Cardiac septum (tissue), 1 donor: ENCODE results near the gene PRDX3. TPM values are rescaled to one million over a fixed set of nuclear protein-coding genes. Genes with fewer than 3 reads are reported as not detected.

Experiments used
- DNase-seq: peaks from one replicate; pipeline ENCODE4 v3.0.0-alpha.2; 2020; ENCODE audit warnings: low spot score
- intact Hi-C: fragments of 100-400 bp; cut with DNase I; formaldehyde crosslinking; loops from one replicate; pipeline ENCODE4 v1.14.0; 2022
- long read RNA-seq: library from polyadenylated mRNA; unstranded; transcript quantifications from one replicate; pipeline ENCODE4 v2.0.0, GENCODE V29; 2021
- total RNA-seq: library from RNA; stranded (reverse); fragmentation: NEBNext Ultra II Directional; extraction: Animal tissue kit (Norgen Biotek cat#: 25700); gene quantifications from one replicate; pipeline ENCODE4 v1.2.1, GENCODE V29; 2021
- donor health status: DM: no; HTN: no; CAD: no.

The PRDX3 gene
- total RNA-seq, result 220 TPM
- long read RNA-seq, transcript PRDX3-201 (7 exons, 1,591 nt), result major isoform, 724 of 742 reads
- long read RNA-seq, partial matches to known transcripts, result 10 of 742 reads
- long read RNA-seq, other reads (novel, unspliced or antisense), result 7 of 742 reads

DNA sequence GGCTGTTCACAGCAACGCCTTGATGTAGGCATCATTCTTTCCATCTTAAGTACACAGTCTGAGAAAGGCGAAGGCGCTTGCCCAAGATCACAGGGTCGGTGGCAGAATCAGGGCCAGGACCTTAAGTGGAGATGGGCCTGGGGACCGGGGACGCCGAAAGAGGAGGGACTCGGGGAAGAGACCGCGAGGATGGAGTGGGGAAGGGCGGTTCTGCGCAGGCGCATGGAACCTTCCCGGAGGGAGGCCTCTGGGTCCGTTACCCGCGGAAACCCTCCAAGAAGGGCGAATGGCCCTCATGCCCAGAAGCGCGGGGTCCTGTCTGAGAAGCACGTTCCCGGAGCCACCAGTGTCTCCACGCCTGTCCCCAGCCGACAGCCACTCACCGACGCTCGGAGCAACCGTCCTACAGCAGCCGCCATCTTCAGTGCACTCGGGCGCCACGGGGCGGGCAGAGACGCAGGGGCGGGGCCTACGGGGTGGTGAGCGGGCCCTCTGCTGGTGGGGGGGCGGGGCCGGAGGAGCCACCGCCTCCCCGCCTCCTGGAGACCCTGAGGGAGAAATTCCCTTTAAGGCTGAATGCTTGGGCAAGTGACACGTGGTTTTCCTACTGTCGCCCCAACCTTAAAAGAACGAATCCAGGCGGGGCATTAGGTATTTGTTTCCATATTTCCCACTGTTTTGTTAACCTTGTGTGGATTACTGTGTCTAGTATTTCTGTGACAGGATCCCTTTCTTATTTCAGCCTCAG is at the start of gene PRDX3:
TSS of gene PRDX3 (minus strand) at position 441 of the 748 bp plus-strand sequence. CDS start at position 419, 22 bp downstream.
- intact Hi-C loops, result loop anchor here (2.0 kb wide), 1 partner anchor 14 kb away; the partner anchor contains the start of gene SFXN4
- peak; percentile 96 for DNase-seq

DNA sequence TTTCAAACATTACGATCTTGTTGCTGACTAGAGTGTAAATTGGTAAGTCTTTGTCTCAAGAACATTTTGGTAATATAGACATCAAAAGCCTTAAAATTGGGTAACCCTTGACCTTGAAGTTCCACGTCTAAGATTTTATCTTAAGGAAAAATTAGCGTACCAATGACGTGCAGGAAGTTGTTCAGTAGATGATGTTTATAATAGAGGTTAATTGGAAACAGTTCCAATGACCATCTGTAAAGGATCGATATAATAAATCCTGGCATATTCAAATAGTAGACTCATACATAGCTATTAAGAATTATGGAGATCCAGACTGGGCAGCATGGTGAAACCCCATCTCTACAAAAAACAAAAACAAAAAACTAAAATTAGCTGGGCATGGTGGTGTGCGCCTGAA is 49.2 kb upstream of the PRDX3 start:
- DNase-seq, result no peak
- intact Hi-C loops, result no loop called here

DNA sequence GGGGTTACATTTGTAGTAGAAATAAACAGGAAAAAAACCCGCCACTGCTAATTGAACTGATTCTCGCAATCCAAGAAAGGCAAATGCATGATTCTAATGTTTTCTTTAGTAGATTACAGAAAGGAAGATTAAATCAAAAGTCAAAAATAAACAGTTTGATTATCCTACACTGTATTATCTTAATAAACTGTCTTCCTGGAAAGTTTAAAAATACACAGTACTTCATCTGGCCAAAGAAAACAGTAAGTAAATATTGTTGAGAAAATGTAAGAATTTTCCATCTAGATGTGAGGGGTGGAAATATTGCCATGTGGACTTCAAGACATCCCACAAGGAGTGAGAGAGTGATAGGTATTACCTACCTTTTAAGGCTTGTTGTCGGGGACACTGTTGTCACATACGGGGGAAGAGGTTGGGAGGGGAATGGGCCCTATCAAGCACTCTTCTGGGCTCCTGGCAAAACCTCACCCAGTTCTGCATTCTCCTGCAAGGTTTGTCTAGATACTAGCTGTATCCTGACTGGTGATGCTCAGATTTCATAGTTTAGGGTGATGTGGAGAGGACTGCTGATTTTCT is 46.6 kb upstream of the PRDX3 start:
- intact Hi-C loops, result no loop called here
- no peak for DNase-seq

DNA sequence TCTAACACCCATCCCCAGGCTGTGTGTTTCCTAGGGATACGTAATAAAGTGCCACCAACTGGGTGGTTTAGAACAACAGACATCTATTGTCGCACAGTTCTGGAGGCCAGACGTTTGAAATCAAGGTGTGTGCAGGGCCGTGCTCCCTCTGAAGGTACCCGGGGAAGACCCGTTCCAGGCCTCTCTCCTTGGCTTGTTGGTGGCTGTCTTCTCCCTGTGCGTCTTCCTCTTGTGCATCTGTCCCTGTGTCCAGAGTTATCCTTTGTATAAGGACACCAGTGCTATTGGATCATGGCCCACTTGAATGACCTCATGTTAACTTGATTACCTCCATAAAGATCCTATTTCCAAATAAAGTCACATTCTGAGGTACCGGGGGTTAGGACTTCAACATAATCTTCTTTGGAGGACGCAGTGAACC is 44.4 kb upstream of the PRDX3 start:
- no peak for DNase-seq
- intact Hi-C loops, result no loop called here

DNA sequence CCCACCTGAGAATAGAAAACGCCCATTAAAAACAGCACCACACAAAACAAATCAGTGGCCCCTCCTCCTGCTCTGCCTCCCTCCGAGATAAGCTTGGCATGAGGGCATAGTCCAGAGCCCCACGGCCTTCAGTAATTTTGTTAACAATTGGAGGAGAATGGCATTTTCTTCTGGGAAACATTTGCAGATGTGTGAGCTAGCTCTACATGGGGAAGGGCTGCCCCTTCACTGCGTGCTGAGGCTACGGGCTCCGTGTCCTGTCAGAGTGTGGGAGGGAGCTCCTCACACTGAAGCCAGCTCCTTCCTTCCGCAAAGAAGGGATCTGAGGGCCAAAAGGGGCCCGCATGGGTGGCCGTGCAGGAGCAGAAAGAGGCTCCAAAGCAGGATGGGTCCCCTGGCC is 43.9 kb upstream of the PRDX3 start:
- intact Hi-C loops, result no loop called here
- no peak for DNase-seq

DNA sequence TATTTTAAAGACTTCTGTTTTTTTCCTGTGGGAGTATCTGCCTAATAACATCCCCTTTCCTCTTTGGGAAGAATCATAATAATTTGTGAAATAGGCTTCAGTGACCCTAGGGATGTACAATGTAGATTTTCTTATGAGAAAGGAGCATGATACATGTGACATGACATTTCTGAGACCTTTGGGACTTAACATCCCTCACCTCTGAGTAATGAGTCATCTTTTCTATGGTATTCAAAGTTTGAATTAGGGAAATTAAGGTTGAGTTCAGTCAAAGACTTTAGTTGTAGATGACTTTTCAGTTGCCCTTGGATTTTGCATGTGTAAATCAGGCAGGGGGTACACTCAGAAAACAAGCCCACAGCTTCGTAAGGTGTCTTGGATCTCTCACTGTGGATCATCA is 43.1 kb upstream of the PRDX3 start:
- intact Hi-C loops, result no loop called here
- no peak for DNase-seq

DNA sequence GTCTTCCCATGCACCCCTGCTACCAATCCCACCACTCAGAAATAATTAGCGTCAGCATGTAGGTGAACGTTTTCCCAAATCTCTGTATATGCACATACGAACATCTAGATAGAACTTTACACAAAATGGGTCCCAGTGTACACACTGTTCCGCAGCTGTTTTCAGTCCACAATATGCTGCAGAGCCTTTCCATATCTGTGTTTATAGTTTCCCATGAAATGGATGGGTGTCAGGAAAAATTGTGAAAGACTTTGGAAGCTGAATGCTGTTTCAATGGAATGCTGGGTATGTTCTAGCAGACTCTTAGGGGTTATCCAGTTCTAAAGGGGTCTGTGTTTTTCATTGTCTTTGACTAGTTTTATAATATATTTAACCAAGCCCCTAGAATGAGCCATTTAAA is 42.6 kb upstream of the PRDX3 start:
- DNase-seq, result no peak
- intact Hi-C loops, result no loop called here

DNA sequence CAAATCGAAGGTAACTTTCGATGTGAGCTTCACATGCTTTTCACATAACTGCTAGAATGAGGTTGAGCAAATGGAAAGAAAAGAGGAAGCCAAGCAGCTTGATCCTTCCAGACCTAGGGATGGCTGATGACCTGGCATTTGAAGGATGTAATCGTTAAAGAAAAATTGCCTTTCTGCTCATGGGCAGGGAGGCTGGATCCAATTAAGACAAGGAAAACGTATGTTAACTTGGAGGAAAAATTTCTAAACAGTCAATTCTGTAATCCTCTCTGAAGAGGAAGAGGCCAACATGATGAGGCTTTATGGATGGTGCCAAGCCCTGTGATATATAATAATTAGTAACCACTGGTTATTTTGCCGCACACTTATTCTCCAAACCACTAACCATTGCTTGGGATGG is 41.3 kb upstream of the PRDX3 start:
- no peak for DNase-seq
- intact Hi-C loops, result no loop called here

DNA sequence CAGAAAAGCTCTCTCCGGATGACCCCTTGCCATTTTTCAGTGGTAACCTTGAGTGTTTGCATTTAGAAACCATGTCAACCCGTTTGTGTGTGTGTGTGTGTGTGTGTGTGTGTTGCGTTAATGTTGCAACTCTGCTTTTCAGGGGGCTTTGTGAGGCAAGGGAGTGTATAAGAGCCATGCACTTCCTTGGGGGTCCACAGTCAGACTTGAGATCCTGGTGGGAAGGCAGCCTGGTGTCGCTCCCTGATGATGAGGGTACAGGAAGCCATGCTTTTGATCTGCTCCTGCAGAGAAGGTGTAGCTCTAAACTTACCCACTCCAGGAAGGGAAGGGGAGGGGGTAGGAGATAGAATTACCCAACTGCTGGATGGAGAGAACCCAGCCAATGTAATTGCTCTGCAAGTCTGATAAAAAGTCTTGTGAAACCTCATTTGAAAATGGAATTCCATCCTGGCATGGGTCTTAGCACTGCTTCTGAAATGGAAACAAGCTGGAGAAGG is 39.4 kb upstream of the PRDX3 start:
- no peak for DNase-seq
- intact Hi-C loops, result no loop called here

DNA sequence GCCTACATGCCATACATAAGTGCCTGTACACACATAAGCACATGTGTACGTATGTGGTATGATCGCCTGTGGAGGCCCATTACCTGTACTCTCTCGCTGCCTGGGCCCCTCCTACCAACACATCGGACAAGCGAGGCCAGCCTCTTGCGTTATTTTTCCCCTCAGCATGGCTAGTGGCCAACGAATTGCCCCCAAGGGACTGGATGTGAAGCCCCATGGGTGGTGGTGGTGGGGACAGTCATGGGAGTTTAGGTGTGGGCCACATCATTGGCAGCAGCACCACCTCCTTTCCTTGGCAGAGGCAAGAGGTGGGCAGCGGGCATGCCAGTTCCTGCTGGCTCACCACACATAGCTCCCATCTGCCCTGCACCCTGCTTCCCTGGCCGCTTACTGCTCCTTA is 38.8 kb upstream of the PRDX3 start:
- intact Hi-C loops, result no loop called here
- no peak for DNase-seq

DNA sequence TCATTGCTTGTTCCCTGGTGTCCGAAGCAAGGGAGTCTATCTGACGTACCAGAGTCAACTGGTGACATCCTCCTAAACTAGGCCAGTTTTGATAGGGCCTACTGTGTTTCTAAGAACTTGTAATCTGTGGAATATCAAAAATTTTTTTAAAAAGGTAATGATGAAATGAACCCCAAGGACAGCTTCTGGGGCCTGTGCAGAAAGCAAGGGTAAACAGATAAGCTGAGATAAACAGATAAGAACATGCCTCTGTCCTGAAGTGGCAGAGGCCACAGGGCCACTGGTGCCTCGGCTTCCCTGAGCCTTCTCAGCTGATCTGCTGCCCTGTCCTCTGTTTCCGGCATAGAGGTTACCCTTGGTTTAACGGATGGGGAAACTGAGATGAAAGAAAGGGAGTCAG is 37.5 kb upstream of the PRDX3 start:
- no peak for DNase-seq
- intact Hi-C loops, result no loop called here

DNA sequence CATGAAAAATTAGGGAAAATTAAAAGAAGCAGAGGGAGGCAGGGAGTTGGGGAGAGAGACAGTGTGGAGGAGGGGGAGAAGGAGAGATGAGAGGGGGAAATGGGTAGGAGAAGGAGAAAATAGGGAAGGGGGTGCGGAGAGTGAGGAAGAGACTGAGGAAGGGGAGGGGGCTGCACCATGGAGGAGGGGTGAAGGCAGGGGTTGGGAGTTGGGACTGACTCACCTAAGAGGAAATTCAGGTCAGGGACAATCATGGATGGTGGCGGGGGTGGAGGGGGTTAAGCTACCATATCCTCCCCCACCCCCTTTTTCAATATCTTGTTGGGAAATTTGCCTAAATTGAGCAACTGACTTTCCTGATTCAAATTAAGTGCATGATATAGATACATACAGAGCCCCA is 36.8 kb upstream of the PRDX3 start:
- DNase-seq, result no peak
- intact Hi-C loops, result no loop called here

DNA sequence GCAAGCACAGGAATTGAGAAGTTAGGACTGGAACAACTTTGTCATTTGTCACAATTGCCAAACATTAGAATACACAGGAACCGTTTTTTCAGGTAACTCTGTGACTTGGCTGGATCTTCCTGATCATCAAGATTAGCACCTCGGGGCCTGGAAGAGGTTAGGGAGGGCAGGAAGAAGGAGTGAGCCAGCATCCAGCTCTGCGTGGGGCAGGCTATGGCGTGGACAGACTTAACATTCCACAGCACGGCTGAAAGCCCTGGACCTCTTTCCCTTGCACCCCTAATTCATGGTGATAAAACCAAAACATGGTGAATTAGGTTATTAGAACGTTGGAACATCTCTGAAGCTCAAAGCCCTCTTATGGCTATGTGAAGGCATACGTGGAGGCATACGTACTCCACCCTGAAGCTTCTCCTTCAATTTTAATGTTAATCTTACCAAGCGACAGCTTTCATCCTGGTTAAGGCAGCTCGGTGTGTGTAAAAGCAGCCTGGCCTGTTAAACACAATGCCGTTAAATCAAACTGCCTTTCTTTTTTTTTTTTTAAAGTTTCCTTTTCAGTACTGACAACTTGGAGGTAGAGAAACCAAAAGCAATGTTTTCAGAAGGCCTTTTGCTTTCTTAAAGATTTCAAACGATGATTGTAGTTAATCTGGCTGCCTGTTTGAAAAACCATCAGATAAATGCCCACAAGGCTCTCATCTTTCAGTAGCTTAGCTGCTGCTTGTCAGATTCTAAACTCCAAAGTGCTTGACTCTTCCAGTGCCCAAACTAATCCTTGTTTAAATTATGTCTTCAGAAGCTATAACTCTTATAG is 33.2 kb upstream of the PRDX3 start:
- intact Hi-C loops, result no loop called here
- no peak for DNase-seq

DNA sequence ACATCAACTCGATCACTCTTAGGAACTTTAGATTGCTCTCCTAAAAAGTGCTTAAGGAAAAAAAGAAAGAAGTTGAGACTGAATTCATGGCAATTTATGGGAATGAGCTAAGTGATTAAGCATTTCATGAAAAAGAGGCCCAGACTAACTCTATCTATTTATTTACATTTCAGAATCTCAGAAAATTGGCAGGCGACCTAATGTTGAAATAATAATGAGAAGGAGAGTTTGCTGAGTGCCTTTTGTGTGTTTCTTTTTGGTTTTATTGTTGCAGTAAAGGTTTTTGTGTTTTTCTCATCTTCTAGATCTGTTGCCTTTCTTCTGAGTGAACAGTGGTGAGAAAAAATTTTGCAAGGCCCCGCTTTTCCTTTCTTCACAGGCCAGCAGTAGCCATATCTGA is 32.6 kb upstream of the PRDX3 start:
- DNase-seq, result no peak
- intact Hi-C loops, result no loop called here

DNA sequence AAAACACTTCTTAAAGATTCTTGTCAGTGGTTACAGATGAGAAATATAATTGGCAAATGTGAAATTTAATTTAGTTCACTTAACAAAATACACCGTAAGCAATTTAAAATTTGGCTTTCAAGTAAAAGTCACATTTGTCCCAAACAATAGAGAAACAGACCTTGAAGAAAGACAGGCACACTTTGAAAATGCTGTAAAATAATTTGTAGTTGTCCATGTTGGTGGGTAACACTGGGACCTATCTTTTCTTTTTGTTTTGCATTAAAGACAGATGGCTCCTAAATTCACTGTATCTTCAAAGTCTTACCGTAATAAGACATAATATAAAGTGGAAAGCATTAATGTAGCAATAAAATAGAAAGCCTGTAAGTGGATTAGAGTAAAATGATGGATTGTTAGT is 32.0 kb upstream of the PRDX3 start:
- intact Hi-C loops, result no loop called here
- DNase-seq, result no peak

DNA sequence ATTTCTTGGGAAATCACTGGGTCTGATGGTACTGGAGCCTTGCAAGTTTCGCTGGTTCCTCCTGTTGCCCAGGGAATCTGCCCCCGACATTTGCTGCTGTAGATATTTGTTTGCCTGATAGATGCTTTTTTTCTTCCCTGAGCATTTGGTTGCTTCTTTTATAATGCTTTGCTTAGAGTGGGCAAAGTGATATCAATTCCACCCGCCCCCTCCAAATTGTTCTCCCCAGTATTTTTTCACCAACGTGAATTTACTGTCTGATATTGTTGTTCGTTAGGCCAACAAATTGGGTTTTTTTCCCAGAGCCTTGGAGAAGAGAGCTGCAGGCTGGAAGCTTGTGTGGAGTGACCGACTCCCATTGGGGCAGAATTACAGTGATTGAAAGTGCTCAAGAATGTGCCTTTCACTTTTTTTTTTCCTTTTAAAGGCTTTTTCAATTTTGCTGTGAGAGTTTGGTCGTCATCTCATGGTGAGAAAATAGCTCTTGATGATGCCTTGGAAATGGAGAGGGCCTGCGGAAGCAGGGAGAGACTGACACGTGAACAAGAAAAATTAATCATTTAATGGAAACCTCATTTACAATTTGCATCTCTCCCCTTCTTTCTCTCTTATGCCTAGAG is 31.2 kb upstream of the PRDX3 start:
- intact Hi-C loops, result loop anchor here (5.0 to 10.0 kb wide), 3 partner anchors 42 to 445 kb away; partner anchors contain the start of gene BAG3
- no peak for DNase-seq

DNA sequence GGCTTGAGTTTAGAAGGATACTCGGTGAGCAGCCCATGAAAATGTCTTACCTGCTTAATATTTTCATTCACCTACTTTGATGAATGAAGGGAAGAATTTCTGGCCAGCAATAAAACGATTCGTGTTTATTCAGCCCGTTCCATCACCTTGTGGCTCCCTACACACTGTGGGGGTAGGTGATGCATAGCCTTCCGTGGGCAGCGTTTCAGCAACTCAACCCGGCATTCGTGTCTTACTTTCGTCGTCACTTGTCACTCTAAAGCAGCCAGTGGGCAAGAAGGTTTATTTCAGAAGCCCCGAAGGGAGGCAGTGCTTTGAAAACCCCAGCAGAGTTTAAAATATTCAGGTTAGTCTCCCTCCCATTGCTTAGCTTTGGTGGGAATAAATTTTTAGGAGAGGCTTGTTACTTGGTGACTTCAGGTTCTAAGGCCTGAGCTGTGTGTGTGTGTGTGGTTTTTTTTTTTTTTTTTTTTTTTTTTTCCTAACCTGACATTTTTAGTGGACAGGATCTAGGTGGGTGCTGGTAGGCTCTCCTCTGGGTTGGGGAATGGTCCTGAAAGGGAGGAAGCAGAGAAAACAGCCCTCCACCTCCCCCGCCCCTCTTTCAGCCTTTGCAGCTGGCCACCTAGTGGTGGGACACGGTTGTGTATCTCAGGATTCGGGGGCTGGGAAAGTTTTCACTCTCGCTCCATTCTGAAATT is 30.6 kb upstream of the PRDX3 start:
- intact Hi-C loops, result loop anchor here (5.0 to 10.0 kb wide), 3 partner anchors 43 to 446 kb away; partner anchors contain the start of gene BAG3
- peak; percentile 78 for DNase-seq

DNA sequence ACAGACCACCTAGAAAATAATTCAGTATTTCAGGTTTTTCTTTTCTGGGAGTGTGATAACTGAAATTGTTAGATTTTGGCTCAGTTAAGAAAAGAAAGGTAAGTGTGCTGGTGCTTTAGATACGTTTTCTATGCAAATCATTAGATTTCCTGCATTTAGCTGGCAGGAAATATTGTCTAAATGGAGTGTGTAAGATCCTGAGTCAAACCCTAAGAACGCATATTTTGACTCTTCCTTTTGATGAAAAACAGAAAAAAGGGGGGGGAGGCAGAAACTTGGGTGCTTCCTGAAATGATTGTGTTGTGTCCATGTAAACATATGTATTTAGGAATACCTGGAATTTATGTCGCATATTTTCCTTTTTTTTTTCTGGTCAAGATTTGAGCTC is 29.9 kb upstream of the PRDX3 start:
- no peak for DNase-seq
- intact Hi-C loops, result loop anchor here (5.0 to 10.0 kb wide), 3 partner anchors 44 to 446 kb away; partner anchors contain the start of gene BAG3
